Erythroblast (primary cell): Measurements from ENCODE around the gene ECE1.

Source experiments
- GATA1 ChIP-seq: IDR thresholded peaks from 2 replicates; pipeline ENCODE4 v1.6.1; 2011; ENCODE audit warnings: low read depth, mild to moderate bottlenecking, control low read depth, low read length, moderate library complexity
- POLR2A ChIP-seq: IDR thresholded peaks from 2 replicates; pipeline ENCODE4 v1.6.1; 2011; ENCODE audit warnings: mild to moderate bottlenecking, low read length

DNA sequence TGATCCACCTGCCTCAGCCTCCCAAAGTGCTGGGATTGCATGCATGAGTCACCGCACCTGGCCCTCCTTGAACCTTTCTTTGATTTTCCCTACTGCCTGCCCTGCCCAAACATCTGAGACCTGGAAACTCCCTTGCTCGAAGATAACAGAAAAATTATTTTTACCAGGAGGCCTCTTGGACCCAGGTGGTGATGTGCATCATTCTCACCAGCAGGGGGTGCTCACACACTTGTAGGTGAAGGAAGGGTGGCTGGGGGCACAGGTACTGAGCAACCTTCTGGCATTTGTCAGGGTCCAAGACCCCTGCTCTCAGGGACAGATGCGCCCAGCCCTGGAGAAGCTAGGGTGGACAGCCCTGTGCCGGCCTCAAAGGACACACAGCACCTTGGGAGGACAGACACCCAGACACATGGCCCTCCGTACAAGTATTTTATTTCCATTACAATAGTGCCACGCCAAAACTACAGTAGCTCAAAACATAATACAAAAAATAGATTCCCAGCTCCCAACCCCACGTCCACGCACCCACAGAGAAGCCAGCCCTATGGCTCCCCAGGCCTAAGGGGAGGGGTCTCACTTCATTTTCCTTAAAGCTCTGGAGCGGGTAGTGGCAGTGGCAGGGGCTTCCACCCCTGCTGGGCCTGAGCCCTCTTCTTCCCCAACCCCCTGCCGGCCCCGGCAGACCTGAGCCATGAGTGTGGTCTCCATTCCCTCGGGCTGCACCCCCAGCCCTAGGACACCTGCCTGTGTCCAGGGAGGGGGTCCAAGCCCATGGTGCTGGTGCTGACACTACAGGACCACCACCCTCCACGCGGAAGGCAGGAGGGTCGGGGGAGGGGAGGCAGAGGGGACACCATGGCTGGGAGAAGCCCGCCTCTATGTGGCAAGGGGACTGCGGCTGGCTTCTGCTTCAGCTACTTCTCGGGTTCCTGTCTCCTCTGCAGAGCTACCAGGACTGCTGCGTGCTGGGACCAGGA, 73.1 kb downstream of the ECE1 start:
- TF ChIP-seq POLR2A (no peak), GATA1 (no peak)
